Activated CD4-positive, alpha-beta T cell treated with anti-CD3 and anti-CD28 coated beads, Interleukin-2, amount 50 U/mL, for 4 hours (primary cell): ENCODE measurements around the gene DENND2A.
"Not testable (repeated sequence)": the region's sequence is repeated elsewhere in the genome, so short reads cannot be mapped to it uniquely, and the experiment has no call there.

ENCODE experiments used
- DNase-seq, 2 experiments: peaks; one replicate each; pipeline ENCODE4 v3.0.0-alpha.2; 2020

DENND2A gene

GRCh38 chr7:140581411-140581810 is 59.2 kb downstream of the DENND2A start:
- no peak for DNase-seq

- no peak for DNase-seq
These were observed 63.0 kb downstream of the DENND2A start for GRCh38 chr7:140577651-140578050.

DNA sequence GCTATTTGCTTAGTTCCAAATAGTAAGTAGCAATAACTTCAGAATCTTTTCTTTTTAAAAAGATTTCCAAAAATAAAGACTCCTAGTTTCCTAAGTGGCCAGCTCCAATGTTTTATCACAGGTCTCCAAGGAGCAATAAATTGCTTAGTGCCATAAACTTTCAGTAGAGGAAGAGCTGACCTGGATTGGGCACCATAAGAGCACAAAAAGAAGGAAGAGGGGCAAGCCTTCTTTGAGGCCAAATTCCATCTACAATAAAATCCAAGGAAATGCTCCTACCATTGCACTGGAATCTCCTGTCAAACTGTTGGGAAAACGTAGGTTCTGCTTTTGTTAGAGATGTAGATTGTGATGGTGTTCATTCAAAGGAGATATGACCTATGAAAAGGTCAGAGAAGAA is 64.0 kb downstream of the DENND2A start:
- no peak for DNase-seq

GRCh38 chr7:140571538-140572122 is 69.0 kb downstream of the DENND2A start:
- no peak for DNase-seq

GRCh38 chr7:140570120-140570519 is 70.5 kb downstream of the DENND2A start:
- DNase-seq = no peak

- no peak for DNase-seq
These were observed 72.4 kb downstream of the DENND2A start for GRCh38 chr7:140568021-140568813.

DNA sequence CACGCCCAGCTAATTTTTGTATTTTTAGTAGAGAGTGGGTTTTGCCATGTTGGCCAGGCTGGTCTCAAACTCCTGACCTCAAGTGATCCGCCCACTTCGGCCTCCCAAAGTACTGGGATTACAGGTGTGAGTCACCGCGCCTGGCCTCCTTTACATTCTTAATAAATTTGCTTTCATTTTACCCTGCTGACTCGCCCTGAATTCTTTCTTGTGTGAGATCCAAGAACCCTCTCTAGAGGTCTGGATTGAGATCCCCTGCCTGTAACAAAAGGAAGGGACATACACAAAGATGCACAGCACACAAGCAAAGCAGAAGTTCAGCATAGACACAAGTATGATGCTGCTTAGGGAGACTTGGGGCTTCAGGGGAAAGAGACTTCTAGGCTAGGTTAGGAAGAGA is 74.4 kb downstream of the DENND2A start:
- not testable (repeated sequence) for DNase-seq

DNA sequence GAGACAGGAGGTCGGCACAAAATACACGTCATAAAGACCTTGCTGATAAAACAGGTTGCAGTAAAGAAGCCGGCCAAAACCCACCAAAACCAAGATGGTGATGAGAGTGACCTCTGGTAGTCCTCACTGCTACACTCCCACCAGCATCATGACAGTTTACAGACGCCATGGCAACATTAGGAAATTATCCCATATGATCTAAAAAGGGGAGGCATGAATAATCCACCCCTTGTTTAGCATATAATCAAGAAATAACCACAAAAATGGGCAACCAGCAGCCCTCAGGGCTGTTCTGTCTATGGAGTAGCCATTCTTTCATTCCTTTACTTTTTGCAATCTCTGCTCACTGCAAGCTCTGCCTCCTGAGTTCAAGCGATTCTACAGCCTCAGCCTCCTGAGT is 74.9 kb downstream of the DENND2A start:
- not testable (repeated sequence) for DNase-seq

GRCh38 chr7:140564643-140565042 is 76.0 kb downstream of the DENND2A start:
- DNase-seq = no peak

DNA sequence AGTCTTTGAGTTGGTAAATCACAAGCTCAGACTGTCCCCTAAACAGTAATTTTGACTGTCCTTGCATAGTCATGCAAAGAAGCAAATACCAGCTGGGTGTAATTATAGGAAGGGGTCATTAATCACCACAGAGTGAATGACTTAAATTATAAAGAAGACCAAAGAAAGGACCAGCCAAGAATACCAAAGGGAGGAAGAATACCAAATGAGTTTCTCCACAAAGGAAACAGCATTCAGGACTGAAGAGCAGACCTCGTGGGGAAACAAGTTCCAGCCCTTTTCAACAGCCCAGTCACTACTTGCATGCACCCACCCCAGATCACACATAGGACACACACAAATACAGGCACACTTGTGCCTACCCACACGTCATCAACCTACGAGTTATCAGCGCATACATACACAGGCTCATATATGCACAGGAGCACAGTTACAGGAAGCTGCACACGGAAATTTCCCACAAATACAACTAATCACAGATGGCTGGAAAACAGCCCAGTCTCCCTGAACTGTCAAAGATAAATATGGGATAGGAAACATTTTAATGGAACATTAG is 77.6 kb downstream of the DENND2A start:
- no peak for DNase-seq

GRCh38 chr7:140559410-140559809 is 81.2 kb downstream of the DENND2A start:
- no peak for DNase-seq

DNA sequence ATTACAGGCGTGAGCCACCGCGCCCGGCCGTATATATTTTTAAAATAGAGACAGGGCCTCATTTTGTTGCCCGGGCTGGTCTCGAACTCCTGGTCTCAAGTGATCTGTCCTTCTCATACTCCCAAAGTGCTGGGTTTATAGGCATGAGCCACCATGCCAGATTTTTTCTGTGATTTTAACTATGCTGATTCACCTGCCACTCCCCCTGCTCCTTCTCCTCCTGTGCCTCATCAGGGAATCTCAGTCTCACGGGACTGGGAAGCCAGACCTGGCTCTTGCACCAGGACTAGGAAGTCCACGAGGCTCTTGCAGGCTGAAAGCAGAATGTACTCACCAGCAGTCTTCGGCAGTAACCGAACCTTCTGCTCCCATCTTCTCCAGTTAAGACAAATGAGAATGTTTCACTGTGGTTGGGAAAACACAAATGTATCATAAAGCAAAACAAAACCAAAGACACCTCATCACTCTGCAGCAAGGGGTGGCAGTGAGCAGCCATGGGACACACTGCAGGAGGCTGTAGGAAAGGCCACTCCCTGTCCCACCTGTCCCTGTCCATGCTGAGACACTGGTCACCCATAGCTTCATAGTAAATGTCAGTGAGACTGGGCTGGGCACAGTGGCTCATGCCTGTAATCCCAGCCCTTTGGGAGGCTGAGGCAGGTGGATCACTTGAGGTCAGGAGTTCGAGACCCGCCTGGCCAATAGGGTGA is 82.6 kb downstream of the DENND2A start:
- DNase-seq = no peak

- no peak for DNase-seq
These were observed 83.5 kb downstream of the DENND2A start for GRCh38 chr7:140557069-140557468.

DNA sequence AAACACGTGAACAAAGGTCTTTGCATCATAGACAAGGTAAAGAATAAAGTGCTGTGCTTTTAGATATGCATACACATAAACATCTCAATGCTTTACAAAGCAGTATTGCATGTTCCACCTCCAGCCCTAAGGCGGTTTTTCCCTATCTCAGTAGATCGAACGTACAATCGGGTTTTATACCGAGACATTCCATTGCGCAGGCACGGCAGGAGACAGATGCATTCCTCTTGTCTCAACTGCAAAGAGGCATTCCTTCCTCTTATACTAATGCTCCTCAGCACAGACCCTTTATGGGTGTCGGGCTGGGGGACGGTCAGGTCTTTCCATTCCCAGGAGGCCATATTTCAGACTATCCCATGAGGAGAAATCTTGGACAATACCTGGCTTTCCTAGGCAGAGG is 87.4 kb downstream of the DENND2A start:
- not testable (repeated sequence) for DNase-seq

- no peak for DNase-seq
These were observed 88.4 kb downstream of the DENND2A start for GRCh38 chr7:140552240-140552679.

DNA sequence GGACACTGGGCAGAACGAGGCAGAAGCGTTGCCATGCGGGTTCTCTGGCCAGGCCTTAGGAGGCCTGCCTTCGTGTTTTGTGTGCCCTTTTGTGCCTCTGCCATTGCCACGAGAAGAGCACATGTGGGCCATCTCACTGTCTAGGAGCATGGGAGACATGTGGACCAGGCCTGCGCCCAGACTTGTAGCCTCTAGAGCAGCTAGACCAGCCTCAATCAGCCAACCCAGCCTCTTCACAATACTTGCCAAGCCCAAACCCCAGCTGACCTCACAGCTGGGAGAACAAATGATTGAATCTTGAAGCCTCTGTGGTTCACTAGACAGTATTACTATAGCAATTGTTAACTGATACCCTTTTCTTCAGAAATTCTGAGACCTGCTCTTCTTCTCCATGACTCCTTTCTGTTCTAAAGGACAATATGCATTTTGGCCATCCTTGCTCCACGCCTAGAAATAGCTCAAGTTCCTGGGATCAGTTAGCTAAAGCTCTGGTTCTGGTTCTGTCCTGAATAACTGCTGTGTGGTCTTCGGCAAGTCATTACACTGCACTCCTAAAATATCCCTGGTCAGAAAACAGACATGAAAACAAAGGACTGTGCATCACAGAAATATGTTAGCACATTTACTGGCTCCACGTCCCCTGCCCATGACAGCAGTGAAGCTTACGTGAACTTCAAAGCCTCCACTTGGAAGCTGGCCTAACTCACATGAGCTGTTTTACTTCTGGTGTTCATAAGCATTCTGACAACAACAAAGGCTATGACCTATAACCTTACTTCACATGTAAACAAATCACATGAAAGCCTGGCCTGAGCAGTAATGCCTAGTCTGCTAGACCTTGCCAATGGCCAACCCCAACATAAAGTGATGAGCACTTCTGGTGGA is 89.0 kb downstream of the DENND2A start:
- no peak for DNase-seq

- no peak for DNase-seq
These were observed 93.7 kb downstream of the DENND2A start for GRCh38 chr7:140546947-140547346.

DNA sequence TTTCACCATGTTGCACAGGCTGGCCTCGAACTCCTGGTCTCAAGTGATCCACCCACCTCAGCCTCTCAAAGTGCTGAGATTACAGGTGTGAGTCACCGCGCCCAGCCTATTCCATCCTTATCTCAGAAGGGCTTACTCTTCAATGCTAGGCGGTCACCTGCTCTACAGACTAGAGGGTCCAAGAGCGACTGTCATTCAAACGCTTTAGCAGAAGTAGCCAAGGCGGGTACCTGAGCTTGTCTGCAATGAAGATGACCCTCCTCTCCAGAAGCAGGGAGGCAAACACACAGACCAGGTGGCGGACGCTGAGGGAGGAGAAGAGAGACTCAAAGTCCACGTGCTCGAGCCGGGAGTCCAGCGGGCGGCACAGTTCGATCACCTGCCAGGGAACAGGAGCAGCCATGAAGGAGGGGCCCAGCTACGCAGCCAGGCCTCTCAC is 96.2 kb downstream of the DENND2A start:
- no peak for DNase-seq

GRCh38 chr7:140542228-140542603 is 98.4 kb downstream of the DENND2A start:
- no peak for DNase-seq

DNA sequence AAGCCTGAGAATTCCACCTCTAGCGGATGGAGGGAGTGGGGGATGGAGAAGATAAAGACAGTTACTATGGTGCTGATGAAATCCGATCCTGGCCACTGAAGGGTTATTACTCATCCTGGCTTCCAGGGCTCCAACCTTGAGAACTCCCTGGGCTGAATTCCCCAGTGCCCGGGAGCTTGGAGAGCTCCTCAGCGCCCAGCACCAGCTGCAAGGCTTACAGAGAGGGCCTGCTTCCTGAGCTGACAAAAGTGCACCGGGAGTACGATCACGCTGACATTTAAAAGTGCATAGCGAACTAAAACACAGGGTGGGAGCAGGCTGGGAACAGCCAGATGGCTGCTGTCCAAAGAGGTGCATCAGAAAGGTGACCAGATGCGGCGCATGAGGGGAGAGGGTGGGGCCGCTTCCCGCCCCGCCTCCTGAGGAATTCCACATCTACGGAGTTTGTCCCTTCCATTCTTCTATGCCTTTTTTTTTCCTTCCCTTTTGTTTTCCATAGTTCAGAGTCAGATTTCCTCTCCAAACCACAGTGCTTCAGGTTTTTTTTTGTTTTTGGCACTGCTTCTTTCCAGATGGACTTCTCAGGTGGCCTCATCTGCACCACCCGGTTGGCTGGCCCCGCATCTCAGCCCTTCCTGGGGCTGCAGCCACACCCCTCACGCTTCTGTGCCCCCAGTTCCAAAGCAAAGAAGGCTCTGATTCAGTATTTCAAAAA is 98.9 kb downstream of the DENND2A start:
- DNase-seq = no peak

DNA sequence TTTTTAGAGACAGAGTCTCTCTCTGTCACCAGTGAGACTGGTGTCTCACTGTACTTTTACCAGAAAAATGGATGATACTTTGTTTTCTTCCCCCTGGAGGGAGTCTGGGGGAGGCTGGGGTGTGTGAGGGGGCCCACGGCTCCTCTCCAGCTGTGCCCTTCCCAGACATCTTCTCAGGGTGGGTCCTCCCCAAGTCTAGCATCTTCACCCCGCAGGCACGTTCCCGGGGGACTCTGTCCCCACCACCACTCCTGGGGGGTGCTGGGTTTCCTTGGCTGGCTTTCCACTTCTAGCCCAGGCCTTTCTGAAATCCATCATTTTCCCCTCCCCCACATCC is 99.5 kb downstream of the DENND2A start:
- DNase-seq = no peak
